ENCODE results near the gene YY1AP1.

DNA sequence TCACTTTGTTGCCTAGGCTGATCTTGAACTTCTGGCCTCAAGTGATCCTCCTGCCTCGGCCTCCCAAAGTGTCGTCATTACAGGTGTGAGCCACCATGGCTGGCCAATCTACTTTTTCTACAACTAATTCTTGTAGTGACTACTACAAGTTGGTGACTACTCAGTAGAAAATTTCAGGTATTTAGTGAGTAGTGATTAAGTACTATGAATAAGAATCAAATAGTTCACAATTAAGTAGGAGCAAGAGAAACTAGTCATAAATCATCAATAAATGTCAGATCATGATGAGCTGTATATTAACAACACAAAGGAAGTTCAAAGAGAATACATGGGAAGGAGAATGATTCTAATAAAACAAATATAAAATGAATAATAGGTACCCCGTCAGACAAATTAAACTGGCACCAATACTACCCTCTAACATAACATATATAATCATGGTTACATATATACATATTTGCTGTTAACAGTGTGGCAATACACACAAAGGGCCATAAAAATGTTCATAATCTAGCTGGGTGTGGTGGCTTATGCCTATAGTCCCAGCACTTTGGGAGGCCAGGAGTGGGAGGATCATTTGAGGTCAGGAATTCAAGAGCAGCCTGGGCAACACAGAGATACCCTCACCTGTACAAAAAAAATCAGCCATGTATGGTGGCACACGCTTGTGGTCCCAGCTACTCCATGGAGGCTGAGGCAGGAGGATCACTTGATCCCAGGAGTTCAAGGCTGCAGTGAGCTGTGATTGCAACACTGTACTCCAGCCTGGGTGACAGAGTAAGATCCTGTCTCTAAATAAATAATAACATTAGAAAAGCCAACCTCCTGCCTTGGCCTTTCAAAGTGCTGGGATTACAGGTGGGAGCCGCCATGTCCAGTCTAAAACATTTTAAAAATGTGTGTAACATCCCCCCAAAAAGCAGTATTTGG is 19.1 kb downstream of the YY1AP1 start:
- TF ChIP-seq, protein P1, sequence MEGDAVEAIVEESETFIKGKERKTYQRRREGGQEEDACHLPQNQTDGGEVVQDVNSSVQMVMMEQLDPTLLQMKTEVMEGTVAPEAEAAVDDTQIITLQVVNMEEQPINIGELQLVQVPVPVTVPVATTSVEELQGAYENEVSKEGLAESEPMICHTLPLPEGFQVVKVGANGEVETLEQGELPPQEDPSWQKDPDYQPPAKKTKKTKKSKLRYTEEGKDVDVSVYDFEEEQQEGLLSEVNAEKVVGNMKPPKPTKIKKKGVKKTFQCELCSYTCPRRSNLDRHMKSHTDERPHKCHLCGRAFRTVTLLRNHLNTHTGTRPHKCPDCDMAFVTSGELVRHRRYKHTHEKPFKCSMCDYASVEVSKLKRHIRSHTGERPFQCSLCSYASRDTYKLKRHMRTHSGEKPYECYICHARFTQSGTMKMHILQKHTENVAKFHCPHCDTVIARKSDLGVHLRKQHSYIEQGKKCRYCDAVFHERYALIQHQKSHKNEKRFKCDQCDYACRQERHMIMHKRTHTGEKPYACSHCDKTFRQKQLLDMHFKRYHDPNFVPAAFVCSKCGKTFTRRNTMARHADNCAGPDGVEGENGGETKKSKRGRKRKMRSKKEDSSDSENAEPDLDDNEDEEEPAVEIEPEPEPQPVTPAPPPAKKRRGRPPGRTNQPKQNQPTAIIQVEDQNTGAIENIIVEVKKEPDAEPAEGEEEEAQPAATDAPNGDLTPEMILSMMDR (IDR thresholded peaks at IDR 0.05): no peak
- TF ChIP-seq POLR2A (IDR thresholded peaks at IDR 0.05): no peak

Data from thyroid gland (tissue), 4 donors.